WI38 (cell line): ENCODE results near the gene BLMH.

Source experiments
- H3K4me3 ChIP-seq: 2 replicates; pipeline ENCODE4 v1.5.1; 2011; ENCODE audit warnings: low read depth, mild to moderate bottlenecking, control low read depth, low read length
- TF ChIP-seq, protein P1 (sequence below): IDR thresholded peaks from 2 replicates; pipeline ENCODE4 v1.5.1; 2012; ENCODE audit warnings: low read depth, mild to moderate bottlenecking, control low read depth, low read length

BLMH gene

DNA sequence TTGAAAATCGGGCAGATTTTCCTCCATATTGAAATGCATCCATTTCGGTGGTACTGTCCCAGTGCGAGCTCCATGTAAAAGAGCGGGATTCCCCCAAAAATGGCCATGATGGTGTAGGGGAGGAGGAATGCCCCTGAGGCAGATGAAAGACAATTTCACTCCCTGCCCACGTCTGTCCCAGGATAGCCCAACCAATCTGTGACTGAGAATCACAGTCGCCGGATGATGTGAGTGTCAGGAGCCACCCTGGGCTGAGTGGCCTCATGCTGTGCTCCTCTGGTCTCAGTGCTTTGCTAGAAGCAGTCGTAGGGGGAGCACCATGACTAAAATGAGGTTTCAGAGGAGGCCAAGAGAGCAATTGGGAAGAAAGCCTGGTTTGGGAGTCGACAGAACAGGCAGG, 72.9 kb downstream of the BLMH start:
- TF ChIP-seq, protein P1, sequence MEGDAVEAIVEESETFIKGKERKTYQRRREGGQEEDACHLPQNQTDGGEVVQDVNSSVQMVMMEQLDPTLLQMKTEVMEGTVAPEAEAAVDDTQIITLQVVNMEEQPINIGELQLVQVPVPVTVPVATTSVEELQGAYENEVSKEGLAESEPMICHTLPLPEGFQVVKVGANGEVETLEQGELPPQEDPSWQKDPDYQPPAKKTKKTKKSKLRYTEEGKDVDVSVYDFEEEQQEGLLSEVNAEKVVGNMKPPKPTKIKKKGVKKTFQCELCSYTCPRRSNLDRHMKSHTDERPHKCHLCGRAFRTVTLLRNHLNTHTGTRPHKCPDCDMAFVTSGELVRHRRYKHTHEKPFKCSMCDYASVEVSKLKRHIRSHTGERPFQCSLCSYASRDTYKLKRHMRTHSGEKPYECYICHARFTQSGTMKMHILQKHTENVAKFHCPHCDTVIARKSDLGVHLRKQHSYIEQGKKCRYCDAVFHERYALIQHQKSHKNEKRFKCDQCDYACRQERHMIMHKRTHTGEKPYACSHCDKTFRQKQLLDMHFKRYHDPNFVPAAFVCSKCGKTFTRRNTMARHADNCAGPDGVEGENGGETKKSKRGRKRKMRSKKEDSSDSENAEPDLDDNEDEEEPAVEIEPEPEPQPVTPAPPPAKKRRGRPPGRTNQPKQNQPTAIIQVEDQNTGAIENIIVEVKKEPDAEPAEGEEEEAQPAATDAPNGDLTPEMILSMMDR, result no peak

DNA sequence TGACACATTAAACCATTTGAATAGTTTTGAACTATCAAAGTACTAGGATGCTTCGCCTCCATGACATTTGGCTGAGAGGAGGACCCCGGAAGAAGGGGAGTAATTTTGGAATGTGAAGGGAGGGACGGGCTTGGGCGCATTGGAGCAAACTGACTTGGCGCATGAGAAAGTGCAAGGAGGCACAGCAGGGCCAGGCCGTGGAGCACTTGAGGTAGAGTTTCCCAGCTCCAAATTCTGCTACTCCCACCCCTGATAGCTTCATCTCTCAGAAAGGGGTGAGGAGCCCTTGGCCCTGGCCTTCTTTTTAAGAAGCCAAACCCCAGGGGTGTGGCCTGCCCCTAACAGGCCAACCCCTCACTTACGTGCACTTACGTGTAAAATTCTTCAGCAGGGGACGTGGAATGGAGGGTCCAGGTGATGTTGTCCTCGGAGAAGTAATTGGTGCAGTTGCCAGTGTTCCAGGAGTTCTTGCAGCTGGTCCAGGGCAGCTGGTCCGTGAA, 73.9 kb downstream of the BLMH start:
- no peak overlapping the region for H3K4me3 ChIP-seq
- TF ChIP-seq, protein P1, result no peak

More for the DNA sequence above, 72.9 kb downstream of the BLMH start:
- H3K4me3 ChIP-seq, result no peak overlapping the region

DNA sequence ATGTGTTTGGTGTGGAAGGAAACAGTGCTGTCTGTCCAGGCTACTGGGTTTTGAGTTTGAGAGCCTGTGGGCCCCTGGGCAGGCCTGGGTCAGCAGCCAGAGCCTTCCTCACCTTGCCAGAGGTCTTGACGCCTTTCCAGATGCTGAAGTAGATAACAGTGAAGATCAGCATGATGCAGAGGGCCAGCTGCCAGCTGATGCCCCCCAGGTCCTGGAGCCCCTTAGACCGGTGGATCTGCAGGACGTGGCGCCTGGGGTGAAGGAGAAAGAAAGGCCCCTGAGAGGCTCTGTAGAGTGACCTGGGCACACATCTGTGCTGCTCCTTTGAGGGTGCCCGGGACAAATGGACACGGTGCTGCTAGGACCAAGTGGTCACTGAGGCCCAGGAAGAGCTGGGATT, 74.7 kb downstream of the BLMH start:
- TF ChIP-seq, protein P1, result no peak

DNA sequence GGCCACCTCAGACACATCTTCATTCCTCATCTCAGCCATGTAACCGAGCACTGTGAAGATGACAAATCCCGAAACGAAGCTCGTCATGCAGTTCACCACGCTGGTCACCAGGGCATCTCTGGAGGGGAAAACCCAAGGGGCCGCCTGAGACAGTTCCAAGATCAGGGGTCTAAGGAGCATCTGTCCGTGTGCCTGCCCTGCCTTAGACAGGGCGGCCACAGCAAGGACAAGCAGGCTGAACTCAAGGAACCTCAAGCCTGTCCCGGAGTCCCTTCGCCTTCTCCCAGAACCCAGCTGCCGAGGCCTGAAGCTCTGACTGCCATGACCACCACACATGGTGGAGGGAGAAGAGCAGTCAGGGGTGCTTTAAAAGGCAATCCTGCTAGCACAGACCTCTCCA, 79.0 kb downstream of the BLMH start:
- H3K4me3 ChIP-seq, result no peak overlapping the region
- TF ChIP-seq, protein P1, result no peak

More for the DNA sequence above, 74.7 kb downstream of the BLMH start:
- no peak overlapping the region for H3K4me3 ChIP-seq

DNA sequence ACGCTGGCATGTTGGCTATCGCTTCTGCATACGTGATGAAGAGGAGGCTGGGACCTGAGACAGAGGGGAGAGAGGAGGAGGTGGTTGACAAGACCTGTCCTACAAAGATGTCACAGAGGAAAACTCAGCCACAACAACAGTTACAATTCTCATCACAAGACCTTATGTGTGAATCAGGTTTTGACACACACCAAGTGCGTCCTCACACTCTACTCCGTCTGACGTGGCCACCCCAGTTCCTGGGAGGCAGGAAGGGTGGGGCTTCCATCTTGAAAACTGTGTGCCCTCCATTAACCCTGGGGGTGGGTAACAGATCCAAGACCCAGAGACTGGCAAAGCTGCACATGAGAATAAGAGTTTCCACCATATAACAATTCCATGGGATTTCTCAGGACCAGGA, 80.4 kb downstream of the BLMH start:
- TF ChIP-seq, protein P1, result no peak
- no peak overlapping the region for H3K4me3 ChIP-seq

DNA sequence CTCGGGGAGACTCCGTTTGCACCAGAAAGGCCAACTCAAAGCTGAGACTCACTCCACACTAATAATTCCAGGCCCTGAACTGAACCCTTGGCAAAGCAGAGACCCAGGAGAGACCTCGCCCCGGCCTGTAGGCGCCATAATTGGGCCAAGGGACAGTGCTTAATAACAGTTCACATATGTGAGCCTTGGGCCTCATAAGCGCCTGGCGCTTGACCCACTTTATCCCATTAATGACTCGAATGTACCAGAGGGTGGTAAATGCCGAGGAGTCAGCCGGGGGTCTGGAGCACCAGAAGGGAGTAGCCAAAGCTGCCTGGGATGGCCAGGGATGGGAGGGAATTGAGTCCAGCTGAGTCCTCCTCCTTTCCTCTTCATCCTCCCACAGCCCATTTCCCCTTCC, 80.8 kb downstream of the BLMH start:
- no peak overlapping the region for H3K4me3 ChIP-seq
- TF ChIP-seq, protein P1, result no peak

DNA sequence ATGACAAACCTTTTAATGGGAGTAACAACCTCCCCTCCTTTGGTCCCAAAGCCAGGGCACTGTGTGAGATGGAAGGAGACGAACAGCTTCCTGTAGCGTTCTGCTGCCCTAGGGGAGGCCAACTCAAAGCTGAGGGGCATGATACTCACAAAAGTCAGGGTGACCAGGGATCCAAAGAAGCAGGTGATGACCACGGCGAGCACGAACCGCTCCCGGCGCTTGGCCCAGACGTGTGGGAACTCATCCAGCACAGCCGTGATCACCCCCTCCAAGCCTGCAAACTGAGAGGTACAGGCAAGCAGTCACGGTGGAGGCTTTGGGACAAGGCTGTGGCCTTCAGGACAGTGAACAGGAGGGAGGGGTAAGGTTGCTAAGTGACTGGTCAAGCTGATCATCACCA, 81.4 kb downstream of the BLMH start:
- no peak overlapping the region for H3K4me3 ChIP-seq
- TF ChIP-seq, protein P1, result no peak
